HG03378 (cell line): ENCODE results near the gene TDRD3.

Experiments used
- ATAC-seq: cut with Tn5 transposase; IDR thresholded peaks from one replicate; pipeline ENCODE4 v1.9.1; 2021; ENCODE audit warnings: mild to moderate bottlenecking, moderate library complexity; ENCODE audit not compliant: unreplicated experiment

TDRD3 gene

DNA sequence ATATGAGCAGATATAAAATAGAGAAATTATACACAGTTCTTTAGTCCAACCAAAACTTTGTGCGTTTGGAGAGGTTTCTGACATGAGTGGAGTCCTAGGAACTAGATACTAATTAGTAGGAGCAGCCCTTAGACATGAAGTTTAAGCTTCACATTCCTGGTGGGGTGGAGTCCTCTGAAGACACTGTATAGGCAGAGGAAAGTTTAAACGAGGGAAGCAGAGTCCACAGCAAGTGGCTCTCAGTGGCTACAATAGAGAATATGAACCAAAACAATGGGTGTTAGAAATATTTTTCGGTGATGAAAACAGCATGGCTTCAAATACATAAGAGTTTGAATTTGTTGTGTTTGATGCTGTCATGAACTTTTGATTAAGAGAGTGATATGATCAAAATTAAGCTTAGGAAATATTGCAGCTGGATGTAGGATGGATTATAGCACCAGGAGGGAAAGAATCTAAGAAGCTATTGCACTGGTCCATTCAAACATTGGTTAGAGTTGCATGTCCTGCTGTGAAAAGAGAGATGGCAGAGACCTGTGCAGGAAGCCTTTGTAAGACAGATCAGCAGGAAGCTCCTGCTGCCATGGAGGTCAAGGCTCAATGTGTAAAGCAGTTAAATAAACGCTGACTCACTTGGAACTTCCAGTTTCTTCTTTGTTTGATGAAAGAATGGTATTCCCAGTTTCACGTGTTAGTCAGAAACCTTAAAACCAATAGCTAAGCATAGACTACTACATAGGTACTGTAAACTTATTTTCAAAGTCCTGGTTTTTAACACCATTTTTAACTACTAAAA, 175.2 kb downstream of the TDRD3 start:
- ATAC-seq = no peak

DNA sequence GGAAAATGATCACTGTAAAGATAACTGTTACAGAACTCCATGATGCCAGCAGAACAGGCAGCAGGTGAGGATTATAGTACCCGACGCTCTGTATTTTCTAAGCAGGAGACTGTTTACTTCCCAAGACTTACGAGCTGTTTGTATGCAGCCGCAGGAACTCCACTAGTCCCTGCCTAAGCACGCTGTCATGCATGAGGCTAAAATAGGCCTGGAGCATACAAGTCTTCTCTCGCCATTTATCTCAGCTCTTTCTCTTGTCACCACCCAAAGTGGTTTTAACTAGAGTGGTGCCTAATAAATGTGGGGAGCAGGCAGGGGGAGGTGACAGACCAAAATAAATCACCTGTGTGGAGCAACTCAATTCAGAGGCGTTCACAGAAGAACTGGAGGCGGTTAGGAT, 175.8 kb downstream of the TDRD3 start:
- ATAC-seq = no peak

DNA sequence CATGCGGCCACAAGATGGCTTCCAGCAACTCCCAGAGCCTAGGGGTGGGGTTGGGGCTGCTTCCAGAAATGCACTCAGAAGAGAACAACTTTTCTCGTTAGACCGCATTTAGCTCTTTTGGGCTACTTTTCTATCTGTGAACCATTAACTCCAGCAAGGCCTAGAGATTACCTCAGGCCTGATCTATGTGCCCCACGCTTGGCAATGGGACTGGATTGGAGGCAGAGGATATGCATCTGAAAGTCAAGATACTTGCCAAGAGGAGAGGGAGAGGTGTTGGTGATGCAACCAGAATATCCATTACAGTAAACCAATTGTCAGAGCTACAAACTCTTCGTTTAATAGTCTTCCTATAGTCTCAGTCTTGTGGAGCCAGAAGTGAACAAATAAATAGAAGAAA, 177.7 kb downstream of the TDRD3 start:
- no peak for ATAC-seq

DNA sequence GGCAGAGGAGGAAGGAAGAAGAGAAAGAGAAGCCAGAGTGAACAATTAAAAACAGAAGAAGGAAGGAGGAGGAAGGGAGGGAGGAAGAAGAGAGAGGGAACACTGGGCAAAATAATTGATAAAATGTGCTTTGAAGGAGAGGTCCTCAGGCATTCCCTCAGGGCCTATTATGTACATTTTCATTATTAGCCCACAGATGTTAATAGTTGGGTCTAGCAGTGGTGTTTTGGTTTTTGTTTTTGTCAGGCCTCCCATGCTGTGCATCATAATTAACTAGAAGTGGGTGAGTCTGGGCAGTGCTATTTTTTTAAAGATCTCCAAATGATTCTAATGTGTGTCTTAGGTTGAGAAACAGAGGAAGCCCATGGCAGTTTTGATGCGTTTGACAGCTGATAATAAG, 178.1 kb downstream of the TDRD3 start:
- no peak for ATAC-seq

DNA sequence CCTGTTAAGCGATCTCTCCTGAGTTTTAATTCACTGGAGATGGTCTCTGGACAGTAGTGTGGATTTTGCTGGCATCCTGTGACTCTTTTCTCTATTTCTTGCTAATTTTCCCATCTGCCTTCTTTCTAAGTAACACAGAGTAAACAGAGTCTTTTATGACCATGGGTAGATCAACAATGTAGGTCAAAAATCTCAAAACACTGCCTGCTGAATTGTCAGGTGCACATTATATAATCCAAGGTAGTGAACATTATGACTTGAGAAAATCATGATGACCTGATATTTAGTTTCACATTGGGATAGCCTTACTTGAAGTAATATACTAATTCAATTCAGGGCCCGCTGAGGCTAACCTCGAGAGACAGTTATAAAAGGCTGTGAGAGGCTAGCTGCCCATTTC, 180.7 kb downstream of the TDRD3 start:
- ATAC-seq = no peak

DNA sequence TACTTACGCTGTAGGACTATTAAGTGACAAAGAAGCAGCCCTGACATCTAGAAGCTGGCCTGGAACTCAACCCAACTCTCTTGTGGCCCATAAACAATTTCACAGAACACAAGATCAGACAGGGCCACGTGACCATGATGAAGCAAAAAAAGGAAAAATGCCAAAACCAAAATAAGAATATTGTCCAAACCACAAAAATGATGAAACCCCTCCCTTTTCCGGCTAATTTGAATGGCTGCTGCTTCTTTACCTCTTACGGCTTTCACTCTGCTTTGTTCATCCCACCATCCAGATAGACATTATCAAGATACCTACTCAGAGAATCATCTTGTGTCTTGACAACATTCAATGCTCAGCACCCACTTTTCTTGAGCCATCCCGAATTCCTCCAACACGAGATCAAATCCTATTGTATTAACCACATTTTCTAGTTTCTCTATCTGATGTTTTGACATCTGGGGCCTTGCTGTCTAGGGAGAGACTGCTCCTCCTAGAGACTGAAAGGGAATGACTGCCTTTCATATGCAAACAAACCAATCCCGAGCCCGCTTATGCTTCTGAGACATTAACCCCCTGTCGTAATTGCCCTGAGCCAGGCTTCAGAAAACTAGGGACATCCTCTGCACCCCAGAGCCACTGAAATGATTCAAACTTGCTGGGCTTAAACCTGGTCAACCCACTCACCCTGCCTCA, 186.3 kb downstream of the TDRD3 start:
- ATAC-seq = no peak

DNA sequence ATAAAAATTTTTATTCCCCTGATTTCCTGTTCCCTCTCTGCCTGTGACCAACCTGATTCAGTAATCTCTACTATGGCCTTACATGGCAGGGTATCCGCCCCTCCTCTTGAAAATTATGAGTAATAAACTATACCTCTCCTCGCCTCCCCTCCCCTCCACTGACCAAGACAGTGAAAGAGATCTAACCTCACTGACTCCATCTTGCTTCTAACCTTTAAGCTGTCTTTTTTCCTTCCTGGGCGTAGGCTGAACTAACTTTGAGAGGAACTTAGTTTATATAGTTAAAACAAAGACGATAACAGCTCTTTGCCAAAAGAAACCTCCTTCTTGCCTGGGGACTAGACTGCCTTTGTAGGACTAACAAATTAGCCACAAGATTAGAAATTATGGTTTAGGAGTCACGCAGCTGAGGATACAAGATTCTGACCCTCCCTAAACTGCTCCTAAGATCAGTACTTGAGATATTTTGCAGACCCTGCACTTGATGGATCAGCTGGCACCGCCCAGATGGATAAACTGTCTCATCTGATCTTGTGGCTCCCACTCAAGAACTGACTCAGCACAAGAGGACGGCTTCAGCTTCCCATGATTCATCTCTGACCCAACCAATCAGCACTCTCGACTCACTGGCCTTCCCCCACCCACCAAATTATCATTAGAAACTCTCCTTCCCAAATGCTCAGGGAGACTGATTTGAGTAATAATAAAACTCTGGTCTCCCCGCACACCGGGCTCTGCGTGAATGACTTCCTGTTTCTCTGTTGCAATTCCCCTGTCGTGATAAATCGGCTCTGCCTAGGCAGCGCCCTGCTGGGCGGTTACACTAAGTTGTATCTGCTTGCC, 187.1 kb downstream of the TDRD3 start:
- ATAC-seq = no peak

DNA sequence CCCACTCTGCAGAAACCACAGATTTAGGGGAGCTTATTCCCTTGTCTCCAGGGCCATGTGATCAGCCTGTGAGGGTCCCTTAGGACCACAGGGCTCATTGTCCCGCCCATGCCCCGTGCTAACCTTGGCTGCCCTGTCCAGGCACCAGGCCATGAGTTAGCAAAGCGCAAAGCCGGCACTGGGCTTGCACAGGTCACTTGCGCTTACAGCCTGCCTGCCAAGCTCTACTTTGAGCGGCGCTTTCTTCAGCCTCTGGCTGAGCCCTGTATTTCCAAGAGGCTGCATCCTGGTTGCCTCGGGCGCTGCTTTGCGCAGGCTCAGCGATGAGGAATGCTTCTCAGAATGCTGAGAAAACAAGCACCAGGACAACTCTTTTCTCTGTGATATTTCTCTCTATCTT, 188.0 kb downstream of the TDRD3 start:
- no peak for ATAC-seq

DNA sequence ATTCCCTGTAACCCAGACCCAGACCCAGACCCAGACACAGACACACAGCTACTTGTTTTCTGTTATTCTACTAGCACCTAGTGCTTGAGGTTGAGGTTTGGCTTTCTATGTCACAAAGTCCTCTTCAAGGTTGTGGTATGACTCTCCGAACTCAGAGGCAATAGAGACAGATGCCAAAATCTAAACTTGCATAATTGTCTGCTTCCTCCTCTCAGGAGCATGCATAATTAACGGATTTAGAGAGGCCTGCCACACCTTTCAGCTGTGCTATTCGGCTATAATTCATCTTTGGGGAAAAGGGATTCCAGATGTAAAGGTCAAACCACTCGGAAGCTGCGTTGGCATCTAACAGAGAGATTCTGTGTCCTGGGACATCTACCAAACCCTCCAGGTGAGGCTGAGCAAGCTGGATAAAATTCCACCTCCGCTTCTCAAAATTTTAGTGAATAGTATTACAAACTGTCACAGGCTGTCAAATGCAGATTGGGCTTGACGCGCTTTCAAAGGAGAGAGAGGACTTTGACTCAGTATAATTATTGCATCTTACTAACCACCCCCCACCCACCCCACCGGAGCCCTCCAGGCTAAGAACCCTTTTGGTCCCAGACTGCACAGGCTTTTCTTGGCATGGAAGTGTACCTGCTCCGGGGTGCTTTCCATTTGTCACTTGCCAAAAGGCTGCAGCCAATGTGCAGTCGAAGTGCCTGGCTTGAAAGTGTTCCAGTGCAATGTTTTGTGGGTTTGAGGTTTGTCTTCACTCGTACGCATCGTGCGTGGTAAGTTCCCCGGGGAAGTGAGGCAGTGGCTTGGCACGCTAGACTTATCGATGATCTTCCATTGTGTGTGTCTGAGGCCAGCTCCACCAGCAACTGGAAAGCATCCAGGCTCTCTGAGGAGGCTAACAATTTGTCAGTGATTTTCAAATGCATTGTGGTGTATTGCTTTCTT, 194.1 kb downstream of the TDRD3 start:
- ATAC-seq = no peak

DNA sequence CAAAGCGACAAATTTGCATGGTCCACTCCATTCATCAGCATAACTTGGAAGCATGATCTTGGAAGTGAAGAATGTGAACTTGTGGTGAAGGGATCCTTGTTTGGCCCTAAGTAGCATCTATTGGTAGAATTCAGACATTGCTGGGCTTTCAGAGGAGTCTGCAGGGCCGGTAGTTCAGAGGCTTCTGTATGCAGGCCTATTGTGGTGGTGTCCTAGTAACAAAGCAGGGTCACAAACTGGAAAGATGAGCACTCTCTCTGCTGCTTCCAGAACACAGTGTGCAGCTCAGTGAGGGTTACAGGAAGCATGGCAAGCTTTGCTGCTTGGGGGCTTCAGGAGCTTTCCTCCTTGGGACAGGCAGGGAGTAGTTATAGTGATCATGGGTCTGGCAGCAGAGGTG, 206.0 kb downstream of the TDRD3 start:
- no peak for ATAC-seq

DNA sequence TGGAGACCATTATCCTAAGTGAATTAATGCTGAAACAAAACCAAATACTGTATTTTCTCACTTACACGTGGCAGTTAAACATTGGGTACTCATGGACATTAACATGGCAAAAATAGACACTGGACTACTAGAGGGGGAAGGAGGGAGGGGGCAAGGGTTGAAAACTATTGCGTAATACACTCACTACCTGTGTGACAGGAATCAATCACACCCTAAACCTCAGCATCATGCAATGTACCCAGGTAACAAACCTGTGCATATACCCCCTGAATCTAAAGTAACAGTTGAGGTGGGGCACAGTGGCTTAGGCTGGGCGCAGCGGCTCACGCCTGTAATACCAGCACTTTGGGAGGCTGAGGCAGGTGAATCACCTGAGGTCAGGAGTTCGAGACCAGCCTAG, 207.0 kb downstream of the TDRD3 start:
- no peak for ATAC-seq

DNA sequence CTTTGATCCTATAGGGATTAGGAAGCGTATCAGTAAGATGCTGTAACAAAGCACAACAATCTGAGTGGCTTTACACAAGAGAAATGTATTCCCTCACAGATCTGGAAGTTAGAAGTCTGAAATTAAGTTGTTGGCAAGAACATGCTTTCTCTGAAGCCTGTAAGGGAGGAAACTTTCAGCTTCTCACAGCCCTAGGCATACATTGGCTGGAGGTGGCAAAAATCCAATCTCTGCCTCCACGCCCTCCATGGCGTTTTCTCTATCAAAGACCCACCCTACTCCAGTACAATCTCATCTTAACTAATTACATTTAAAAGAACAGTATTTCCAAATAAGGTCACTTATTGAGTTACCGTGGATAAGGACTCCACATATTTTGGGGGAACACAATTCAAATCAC, 211.9 kb downstream of the TDRD3 start:
- no peak for ATAC-seq

DNA sequence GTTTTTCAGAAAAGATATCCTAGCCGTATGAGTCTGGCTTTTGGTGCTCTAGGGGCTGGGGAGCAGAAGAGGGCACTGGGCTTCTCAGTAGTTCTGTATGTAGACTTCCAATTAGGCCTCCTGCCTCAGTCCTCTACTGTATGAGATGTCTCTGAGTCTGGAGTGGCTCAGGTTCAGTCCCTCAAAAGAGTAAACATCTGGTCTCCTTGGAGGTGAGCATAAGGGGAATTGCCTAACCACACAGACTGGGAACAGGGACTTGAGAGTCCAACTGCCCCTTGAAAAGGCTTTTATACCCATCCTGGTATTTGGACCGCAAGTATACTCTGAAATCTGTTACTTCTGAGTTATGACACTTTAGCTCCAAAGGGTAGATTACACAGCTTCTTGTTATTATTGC, 214.5 kb downstream of the TDRD3 start:
- no peak for ATAC-seq

DNA sequence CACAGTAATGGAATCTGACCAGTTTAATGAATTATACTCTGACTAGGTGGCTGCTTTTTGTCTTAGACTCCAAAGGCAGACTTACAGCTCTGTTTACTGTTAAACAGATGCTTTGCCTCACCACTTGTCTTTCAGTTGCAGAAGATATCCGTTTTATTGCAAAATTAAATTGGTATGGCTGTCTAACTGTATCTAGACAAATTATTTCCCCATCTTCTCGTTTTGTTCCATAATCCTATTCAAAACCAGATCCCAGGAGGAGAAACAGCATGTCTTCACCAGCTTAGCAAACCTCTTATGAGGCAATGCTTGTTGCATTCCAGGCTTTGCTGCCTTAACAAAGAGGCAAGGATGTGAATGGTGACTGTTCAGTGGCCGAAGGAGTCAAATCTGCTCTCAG, 215.6 kb downstream of the TDRD3 start:
- ATAC-seq = no peak

DNA sequence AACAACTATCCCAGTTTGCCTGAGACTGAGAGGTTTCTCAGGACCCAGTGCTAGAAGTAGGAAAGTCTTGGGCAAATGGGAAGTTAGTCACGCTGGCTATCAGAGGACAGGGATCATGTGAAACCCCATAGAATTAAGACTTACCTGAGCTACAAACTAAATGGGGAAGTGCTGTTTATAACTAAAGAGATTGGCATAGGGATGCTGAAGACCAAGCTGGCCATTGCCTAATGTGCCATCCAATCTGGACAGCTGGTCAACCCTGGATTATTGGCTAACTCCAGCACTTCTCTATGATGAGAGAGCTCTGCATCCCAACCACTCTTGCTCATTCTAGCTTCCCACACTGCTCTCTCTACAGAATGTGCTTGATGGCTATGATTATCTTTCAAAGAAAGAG, 216.1 kb downstream of the TDRD3 start:
- no peak for ATAC-seq

DNA sequence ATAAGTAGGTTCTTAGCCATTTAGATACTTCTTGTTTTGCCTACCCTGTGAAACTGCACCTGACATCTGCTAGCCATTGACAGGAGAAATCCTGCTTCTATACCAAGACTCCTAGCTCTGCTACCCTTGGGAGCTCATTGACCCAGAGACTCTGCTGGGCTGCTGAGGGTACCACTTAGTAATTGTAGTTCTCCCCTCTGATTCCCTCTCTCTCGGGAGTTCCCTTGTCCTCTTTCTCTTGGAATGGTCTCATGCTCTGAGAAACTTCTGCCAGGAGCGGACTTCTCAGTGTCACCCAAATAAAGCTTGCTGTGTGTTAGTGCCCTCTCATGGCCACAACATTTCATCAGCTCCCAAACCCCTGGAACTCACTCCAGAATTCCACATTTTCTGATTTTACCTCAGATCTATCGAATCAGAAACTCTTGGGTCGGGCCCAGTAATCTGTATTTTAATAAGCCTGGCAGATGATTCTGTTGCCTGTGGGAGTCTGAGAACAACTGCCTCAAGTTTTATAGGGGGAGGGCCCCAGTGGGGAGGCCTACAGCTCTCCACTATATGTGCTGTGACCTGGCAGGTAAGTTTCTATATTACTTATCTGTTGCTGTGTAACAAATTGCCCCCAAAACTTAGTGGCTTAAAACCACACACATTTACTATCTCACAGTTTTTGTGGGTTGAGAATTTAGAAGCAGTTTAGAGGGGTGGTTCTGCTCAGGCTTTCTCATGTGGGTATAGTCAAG, 221.1 kb downstream of the TDRD3 start:
- ATAC-seq = no peak

DNA sequence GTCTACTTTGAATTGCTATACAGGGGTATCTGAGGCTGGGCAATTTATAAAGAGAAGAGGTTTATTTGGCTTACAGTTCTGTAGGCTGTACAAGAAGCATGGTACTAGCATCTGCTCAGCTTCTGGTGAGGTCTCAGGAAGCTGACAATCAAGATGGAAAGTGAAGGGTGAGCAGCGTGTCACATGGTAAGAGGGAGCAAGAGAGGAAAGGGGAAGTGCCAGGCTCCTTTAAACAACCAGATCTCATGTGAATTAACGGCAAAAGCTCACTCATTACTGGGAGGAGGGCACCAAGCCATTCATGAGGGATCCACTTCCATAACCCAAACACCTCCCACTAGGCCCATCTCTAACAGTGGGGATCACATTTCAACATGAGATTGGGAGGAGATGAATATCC, 222.4 kb downstream of the TDRD3 start:
- no peak for ATAC-seq

DNA sequence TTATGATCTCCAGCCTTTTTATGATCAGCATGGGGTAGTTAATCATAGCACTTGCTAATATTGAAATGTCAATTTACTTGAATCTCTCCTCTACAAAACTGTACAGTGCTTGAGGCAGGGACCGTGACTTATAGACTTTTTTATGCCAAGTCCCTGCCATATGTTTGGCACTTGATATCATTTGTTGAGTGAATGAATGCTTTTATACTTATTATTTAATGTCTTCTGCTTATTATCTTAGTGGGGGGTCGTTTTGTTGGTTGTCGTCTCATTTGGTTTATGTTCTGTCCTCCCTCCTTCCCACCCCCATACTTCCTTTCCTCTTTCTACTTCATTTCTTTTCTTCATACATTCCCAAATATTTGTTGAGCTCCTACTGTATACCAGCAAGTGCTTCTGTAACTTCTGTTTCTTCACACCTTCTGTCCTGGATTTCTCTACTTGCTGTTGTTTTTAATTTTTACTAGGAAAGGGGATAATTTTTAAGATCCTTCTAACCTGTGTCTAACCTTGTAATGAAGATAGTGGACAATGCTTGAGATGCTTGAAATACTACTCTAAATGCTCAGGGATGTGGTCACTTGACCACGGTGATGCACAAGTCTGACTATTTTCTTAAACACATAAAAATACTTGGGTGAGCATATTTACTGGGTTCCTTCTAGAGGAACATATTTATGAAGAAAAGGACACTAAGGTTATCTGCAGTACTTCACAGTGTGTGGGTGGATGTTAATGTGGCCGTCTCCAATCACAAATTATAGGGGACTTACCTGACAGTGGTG, 223.8 kb downstream of the TDRD3 start:
- no peak for ATAC-seq

DNA sequence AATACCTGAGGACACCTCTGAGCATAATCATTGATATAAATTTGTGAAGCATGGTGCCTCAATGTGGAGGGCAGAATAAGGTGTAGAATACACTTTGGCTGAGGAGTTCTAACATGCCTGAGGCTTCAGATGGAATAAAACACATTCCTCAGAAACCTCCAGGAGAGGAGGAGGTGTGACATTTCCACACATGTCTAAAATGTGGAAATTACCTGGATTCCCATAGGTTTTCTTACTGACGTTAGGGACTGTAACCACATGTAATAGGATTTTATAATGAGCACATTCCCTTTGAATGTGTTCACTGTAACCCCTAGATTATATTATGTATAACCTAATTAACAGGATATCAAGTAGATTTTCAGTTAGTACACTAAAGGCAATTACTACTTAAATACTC, 226.1 kb downstream of the TDRD3 start:
- no peak for ATAC-seq
